ENCODE measurements around the gene TCIRG1. TPM values are rescaled to one million over a fixed set of nuclear protein-coding genes. Genes with fewer than 3 reads are reported as not detected.
A peak's percentile ranks its signal among the peaks of the same experiment; 100 is the strongest.

TCIRG1 gene
- total RNA-seq, 1 experiment from 2014 or later, result 155 TPM

DNA sequence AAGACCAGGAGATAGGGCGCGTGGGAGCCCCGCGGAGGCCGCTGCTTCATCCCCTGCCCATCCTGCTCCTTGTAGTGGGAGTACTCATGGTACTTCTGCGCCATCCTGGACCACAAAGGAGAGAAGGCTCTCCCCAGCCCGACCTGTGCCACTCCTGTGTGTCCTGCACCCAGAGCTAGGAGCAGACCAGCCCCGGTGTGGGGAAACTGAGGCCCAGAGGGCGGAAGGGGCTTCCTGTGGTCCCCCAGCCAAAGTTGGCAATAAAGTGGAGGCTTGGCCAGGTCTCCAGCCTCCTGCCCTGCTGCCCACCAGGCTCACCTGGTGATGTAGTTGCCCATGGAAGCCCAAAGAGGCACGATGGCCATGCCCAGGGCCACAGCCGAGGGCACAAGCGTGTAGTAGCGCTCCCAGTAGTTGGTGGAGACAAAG lies 39.6 kb upstream of the TCIRG1 start:
- DNase-seq (ENCODE audit: low read depth in 1 of 2, low spot score in 2 of 2), result no peak
- no peak overlapping the region for H3K27ac ChIP-seq
- no peaks in the 10 kb centered on the region for H3K27me3 ChIP-seq (replicated peaks)
- peaks cover 17% of the 10 kb centered on the region for H3K36me3 ChIP-seq
- no peaks in the 10 kb centered on the region for H3K9me3 ChIP-seq (replicated peaks)
- peaks cover 12% of the 10 kb centered on the region for H3K4me1 ChIP-seq (replicated peaks)
- H3K4me3 ChIP-seq, result no peak overlapping the region

DNA sequence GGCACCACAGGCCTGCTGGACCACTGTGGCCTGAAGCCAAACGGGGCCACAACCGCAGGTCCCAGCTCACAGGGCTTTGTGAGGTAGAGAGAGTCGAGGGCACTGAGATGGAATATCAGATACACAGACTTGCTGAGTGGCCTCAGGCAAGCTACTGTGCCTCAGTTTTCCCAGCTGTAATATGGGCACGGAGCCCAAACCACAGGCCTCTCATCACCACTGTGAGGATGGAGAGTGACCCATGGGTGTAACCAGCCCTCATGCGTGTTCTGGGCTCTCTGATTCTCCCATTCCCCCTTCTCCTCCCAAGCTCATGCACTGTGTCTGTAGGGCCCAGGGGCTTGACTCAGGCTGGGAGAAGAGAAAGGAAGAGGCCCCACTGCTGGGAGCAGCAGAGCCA lies 39.1 kb upstream of the TCIRG1 start:
- Histone ChIP-seq H3K9me3 (replicated peaks) (no peaks in the 10 kb centered on the region), H3K36me3 (peaks cover 17% of the 10 kb centered on the region), H3K4me3 (no peak overlapping the region), H3K27me3 (replicated peaks) (no peaks in the 10 kb centered on the region), H3K27ac (no peak overlapping the region), H3K4me1 (replicated peaks) (peaks cover 15% of the 10 kb centered on the region)
- DNase-seq (ENCODE audit: low read depth in 1 of 2, low spot score in 2 of 2), result no peak

DNA sequence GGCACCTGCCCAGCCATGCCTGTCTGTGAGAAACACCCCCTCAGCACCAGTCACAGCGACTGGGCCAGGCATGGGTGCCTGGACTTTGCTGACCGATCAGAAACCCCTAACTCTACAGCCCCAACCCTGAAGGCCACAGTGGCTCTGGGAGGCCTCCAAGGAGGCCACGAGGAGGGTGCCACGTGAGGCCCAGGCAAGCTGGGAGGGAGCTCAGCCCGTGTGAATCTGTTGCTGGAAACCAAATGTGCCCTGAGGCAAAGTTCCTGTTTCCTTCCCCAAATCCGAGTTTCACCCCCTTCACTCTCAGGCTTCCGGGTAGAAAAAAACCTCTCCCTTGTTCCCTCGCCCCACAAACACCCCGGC lies 36.3 kb upstream of the TCIRG1 start:
- no peak overlapping the region for H3K27ac ChIP-seq
- H3K36me3 ChIP-seq, result peaks cover 7% of the 10 kb centered on the region
- H3K4me1 ChIP-seq (replicated peaks), result peaks cover 13% of the 10 kb centered on the region
- no peaks in the 10 kb centered on the region for H3K27me3 ChIP-seq (replicated peaks)
- no peak overlapping the region for H3K4me3 ChIP-seq
- no peak for DNase-seq (ENCODE audit: low read depth in 1 of 2, low spot score in 2 of 2)
- H3K9me3 ChIP-seq (replicated peaks), result no peaks in the 10 kb centered on the region

DNA sequence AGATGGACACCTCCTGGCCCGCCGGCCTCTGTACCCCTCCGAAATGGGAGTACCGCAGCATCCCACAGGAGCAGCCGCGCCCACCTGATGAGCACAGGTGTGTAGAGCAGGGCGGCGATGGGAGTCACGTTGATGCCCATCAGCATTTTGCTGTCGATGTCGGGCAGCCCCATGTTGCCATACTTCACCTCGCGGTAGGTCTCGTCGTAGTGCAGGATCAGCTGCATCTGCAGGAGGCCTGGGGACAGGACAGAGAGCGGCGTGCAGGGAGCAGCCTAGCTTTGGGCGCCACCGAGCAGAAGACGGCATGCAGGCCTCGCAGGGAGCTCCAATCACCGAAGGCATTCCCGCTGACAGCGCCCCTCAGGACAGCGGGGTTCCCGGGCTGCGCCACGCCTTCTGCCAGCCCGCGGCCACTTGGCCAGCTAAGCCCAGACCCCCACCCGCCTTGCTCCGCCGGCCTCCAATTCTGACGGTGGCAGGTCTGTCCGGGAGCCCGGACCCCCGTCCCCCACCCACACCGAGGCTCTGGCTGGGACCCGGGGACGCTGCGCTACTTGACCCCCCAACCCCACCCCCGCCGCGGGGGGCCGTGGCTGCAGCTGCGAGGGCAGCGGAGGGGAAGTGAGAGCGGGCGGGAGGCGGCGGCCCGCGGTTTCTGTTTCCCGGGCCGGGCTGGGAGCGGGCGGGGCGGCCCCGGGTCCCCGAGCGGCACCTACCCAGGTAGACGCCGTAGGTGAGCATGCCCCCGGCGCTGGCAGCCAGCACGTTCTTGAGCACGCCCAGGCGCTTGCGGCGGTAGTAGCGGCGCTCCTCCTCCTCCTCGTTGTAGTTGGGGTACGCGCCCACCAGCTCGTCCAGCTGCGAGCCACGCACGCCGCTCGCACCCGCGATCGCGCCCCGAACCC lies 35.6 kb upstream of the TCIRG1 start:
- peak overlapping the region; percentile 49 for H3K4me3 ChIP-seq
- no peak overlapping the region for H3K27ac ChIP-seq
- H3K27me3 ChIP-seq (replicated peaks), result no peaks in the 10 kb centered on the region
- no peaks in the 10 kb centered on the region for H3K9me3 ChIP-seq (replicated peaks)
- peaks cover 13% of the 10 kb centered on the region for H3K4me1 ChIP-seq (replicated peaks)
- DNase-seq (ENCODE audit: low read depth in 1 of 2, low spot score in 2 of 2), result peak in 1 of 2 experiments; percentile 57
- peaks cover 7% of the 10 kb centered on the region for H3K36me3 ChIP-seq

DNA sequence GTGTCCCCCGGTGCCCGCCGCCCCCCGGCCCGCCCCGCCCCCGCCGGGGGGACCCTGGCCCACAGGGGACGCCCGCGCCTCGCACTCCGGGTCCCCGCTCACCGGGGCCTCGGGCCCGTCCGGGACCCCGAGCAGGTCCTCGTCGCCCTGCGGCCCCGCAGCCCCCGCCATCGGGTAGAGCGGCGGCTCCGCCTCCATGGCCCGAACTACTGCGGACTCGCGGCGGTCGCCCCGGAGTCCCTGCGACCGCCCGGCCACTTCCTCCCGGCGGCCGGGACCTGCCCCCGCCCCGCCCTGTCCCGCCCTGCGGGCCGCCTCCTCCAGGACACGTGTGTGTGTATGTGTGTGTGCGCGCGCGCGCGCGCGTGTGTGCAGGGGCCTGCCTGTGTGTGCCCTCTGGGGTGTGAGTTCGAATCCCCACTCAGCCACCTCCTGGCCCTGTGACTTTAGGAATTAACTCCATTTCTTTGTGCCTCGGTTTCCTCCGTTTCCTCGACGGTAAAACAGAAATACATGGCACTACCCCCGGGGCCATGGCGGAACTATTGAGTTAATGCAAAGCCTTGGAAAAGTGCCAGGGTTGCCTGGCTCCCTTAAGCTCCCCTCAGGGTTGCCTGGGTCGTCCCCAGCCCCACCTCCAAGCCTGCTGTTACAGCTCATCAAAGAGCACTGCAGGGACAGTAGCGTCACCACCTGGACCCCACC lies 34.8 kb upstream of the TCIRG1 start, which contains the start of gene UNC93B1:
Gene UNC93B1 (minus strand): TSS at position 252 of the 705 bp plus-strand sequence. CDS start 54 bp downstream, at position 198.
- peaks cover 7% of the 10 kb centered on the region; the same call in 1 of the 2 replicates for H3K36me3 ChIP-seq
- H3K4me3 ChIP-seq, result peak within 1 kb of the TSS; percentile 49
- no peaks in the 10 kb centered on the region for H3K27me3 ChIP-seq (replicated peaks)
- peaks cover 13% of the 10 kb centered on the region for H3K4me1 ChIP-seq (replicated peaks)
- no peaks in the 10 kb centered on the region for H3K9me3 ChIP-seq (replicated peaks)
- H3K27ac ChIP-seq, result no peak within 1 kb of the TSS
- DNase-seq (ENCODE audit: low read depth in 1 of 2, low spot score in 2 of 2), result peak; percentile 82 to 98

DNA sequence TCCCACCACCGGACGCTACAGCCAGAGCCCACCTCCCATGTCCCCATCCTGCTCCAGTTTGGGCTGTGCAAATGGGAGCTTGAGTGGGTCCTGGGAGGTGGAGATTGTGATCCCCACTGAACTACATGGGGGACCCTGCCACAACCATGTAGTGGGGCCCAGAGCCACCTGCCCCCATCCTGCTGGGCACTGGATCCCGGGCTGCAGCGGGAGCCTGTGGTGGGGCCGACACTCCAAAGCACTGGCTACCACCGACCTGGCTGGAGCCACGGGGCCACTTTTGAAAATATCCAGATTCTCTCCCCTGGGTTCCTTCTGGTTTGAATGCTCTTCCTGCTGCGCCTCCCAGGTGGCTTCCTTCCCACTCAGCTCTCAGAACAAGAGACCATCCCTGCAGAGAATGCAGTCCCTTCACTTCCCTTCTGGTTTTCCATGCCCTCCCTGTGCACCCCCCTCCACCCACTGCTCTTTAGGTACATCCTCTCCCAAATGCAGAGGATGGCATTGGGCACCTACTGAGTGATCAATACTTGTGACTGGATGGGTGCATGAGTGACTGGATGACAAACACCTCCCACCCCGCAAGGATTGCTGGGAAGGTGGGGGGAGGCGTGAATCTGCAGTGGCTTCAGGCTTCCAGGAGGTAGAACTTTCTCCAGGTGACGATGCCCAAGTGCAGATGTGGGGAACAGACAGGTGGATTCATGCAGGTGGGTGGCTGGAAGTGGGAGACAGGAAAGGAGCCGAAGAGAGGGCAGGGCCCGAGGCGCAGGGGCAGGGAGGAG lies 34.1 kb upstream of the TCIRG1 start:
- H3K4me3 ChIP-seq, result peak overlapping the region; percentile 49
- peaks cover 7% of the 10 kb centered on the region; the same call in 1 of the 2 replicates for H3K36me3 ChIP-seq
- H3K9me3 ChIP-seq (replicated peaks), result no peaks in the 10 kb centered on the region

DNA sequence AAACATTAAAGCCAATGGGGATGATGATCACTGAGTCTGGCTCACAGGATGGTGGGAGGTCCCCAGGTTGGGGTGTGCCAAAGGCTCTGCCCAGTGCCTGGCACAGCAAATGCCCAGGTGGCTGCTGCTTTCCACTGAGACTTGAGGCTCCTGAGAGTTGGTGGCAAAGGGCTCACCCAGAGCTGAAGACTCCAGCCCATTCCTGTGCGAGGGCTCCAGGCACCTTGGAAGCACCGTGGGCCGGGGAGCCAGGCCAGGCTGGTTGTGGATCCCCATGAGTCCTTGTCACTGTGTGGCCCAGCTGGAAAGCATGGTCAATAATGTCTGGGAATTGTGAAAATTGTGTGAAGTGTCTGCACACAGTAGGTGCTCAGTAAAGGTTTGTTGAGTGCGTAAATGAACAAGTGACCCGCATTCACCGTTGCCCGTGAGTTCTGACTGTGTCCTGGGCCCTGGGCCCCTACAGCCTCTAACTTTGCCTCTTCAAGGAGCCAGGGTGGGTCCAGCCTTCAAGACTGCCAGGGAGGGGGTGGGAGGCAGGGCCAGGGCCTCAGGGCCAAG lies 32.1 kb upstream of the TCIRG1 start:
- Histone ChIP-seq H3K4me3 (no peak overlapping the region), H3K27ac (no peak overlapping the region), H3K27me3 (replicated peaks) (no peaks in the 10 kb centered on the region), H3K4me1 (replicated peaks) (peaks cover 40% of the 10 kb centered on the region), H3K36me3 (peaks cover 13% of the 10 kb centered on the region), H3K9me3 (replicated peaks) (no peaks in the 10 kb centered on the region)
- no peak for DNase-seq (ENCODE audit: low read depth in 1 of 2, low spot score in 2 of 2)

More for the DNA sequence above, 34.1 kb upstream of the TCIRG1 start:
- Histone ChIP-seq H3K4me1 (replicated peaks) (peaks cover 21% of the 10 kb centered on the region), H3K27me3 (replicated peaks) (no peaks in the 10 kb centered on the region), H3K27ac (no peak overlapping the region)
- no peak for DNase-seq (ENCODE audit: low read depth in 1 of 2, low spot score in 2 of 2)

DNA sequence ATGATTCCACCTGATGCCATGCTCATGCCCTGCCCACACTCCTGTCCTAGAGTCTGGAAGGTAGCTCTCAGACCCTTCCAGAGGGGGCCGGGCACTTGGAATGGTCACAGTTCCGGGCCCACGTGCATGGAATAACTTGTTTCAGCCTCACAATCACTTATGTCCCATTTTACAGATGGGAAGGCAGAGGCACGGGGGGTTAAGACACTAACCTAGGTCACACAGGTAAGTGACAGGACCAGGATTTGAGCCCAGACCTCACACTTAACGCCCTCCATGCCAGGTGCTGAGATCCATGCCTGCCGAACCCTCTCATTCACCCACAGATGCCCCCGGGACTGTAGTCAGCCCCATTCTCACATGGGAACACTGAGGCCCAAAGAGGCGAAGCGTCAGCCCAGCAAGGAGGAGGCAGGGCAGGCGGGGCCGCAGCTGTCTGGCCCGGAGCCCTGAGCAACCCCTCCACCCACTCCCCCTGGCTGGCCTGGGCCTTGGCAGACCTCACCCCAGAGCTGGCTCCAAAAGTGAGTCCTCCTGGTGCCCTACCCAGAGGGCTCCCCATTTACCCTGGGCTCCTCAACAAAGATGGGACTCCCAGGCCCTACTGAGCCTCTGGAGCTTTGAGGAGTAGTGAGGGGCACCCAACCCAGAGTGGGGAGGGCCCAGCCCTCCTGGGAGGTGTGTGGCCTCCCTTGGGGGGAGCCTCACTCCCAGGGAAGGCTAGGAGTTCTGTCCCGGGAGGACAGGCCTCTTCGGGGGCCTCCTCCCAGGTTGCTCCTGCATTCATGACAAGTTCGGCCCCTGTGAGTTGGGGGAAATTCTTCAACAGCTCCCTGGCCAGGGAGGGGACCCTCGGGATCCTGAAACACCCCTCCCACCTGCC lies 31.1 kb upstream of the TCIRG1 start:
- Histone ChIP-seq H3K27me3 (replicated peaks) (no peaks in the 10 kb centered on the region), H3K4me1 (replicated peaks) (peaks cover 51% of the 10 kb centered on the region), H3K4me3 (no peak overlapping the region), H3K27ac (no peak overlapping the region), H3K9me3 (replicated peaks) (no peaks in the 10 kb centered on the region), H3K36me3 (peaks cover 12% of the 10 kb centered on the region; the same call in 1 of the 2 replicates)
- no peak for DNase-seq (ENCODE audit: low read depth in 1 of 2, low spot score in 2 of 2)

DNA sequence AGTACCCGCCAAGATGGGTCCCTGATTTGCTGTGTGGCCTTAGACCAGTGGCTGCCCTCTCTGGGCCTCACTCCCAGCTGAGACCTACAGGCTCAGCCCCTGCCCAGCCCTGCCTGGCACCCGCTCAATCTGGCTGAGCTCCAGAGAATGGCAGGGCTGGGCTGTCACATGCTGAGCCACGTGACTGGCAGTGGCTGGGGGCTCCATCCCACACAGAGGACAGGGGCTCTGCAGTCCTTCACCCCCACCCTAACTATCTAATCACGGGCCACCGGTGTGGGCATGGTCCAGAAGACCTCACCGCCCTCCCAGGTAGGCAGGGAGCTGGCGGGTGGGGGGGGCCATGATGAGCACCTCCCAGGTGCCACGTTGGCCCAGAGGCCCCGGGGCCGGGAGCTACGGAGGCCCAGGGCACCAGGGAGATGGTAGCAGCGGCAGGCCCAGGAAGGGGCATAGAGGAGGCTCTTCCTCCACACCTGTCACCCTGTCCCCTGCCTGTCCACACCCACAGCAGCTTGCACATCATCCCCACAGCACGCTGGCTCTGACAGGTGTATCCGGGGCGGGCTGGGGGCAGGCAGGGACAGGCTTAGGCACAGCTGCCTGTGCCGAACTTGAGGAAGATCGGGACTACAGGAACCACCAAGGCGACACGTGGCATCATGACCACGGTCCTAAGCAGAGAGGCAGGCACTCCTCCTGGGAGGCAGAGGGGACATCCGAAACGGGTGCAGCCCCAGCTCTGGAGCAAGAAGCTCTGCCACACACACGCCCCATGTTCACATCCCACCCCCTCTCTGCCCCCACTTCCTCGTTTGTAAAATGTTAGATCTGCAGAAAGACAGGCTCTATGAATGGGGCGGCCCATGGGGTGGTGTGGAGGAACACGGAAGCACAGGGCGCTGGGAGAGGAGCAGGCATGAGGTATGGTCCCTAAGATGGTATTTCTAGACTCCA lies 30.2 kb upstream of the TCIRG1 start:
- Histone ChIP-seq H3K36me3 (peaks cover 13% of the 10 kb centered on the region), H3K27ac (no peak overlapping the region), H3K4me1 (replicated peaks) (peaks cover 52% of the 10 kb centered on the region), H3K27me3 (replicated peaks) (no peaks in the 10 kb centered on the region), H3K9me3 (replicated peaks) (no peaks in the 10 kb centered on the region), H3K4me3 (no peak overlapping the region)
- peak in 1 of 2 experiments; percentile 56 for DNase-seq (ENCODE audit: low read depth in 1 of 2, low spot score in 2 of 2)

DNA sequence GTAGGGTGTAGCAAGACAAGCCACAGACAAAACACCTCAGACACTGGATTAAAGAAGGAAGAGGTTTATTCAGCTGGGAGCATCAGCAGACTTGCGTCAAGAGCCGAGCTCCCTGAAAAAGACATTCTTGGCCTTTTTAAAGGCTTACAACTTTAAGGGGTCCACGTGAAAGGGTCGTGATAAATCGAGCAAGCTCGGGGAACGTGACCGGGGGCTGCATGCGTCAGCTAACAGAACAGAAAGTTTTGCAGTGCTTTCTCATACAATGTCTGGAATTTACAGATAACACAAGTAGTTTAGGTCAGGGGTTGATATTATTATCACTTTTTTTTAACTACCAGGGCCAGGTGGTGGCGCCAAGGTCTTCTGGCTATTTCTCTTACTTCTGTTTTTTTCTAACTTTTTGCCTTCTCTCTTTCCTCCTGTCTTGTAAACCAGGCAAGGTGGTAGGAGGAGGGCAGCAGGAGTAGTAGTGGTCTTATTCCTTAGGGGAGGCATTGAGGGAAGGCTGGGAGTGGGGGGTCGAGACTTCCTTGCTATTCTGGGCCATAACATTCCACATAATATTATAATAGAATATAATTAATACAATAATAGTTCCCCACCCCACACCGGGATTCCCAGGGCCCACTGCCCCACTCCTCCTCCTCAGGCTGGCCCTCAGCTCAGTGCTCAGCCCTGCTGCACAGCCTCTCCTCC lies 29.3 kb upstream of the TCIRG1 start:
- Histone ChIP-seq H3K27me3 (replicated peaks) (no peaks in the 10 kb centered on the region), H3K4me3 (peak overlapping the region; percentile 43), H3K9me3 (replicated peaks) (no peaks in the 10 kb centered on the region), H3K27ac (peak overlapping the region; percentile 98), H3K4me1 (replicated peaks) (peaks cover 56% of the 10 kb centered on the region), H3K36me3 (peaks cover 20% of the 10 kb centered on the region)
- peak in 1 of 2 experiments; percentile 74 for DNase-seq (ENCODE audit: low read depth in 1 of 2, low spot score in 2 of 2)

Data from SJSA1 (cell line).